Activated naive CD4-positive, alpha-beta T cell treated with anti-CD3 and anti-CD28 coated beads, Interleukin-2, amount 50 U/mL, for 16 hours (primary cell): ENCODE results near the gene PAX3.

Source experiments
- DNase-seq: peaks from one replicate; pipeline ENCODE4 v3.0.0-alpha.2; 2020

PAX3 gene

GRCh38 chr2:222264791-222265320, 33.9 kb downstream of the PAX3 start:
- DNase-seq = no peak

- DNase-seq = no peak
Measured at GRCh38 chr2:222261504-222261903, 37.3 kb downstream of the PAX3 start.

GRCh38 chr2:222257645-222258044, 41.2 kb downstream of the PAX3 start:
- no peak for DNase-seq

GRCh38 chr2:222256250-222256649, 42.5 kb downstream of the PAX3 start:
- DNase-seq = no peak

- DNase-seq = no peak
Measured at GRCh38 chr2:222255090-222255489, 43.7 kb downstream of the PAX3 start.

GRCh38 chr2:222250313-222250712, 48.5 kb downstream of the PAX3 start:
- no peak for DNase-seq

- no peak for DNase-seq
Measured at GRCh38 chr2:222249444-222249843, 49.4 kb downstream of the PAX3 start.

GRCh38 chr2:222248818-222249217, 50.0 kb downstream of the PAX3 start:
- DNase-seq = no peak

- no peak for DNase-seq
Measured at GRCh38 chr2:222248256-222248655, 50.5 kb downstream of the PAX3 start.

GRCh38 chr2:222242532-222242931, 56.3 kb downstream of the PAX3 start:
- DNase-seq = no peak

- no peak for DNase-seq
Measured at GRCh38 chr2:222241128-222241870, 57.5 kb downstream of the PAX3 start.

GRCh38 chr2:222240676-222241049, 58.1 kb downstream of the PAX3 start:
- no peak for DNase-seq

- DNase-seq = no peak
Measured at GRCh38 chr2:222239945-222240675, 58.7 kb downstream of the PAX3 start.

- DNase-seq = no peak
Measured at GRCh38 chr2:222239091-222239490, 59.7 kb downstream of the PAX3 start.

GRCh38 chr2:222238072-222238471, 60.7 kb downstream of the PAX3 start:
- DNase-seq = no peak

GRCh38 chr2:222232839-222233238, 66.0 kb downstream of the PAX3 start:
- DNase-seq = no peak

GRCh38 chr2:222232372-222232771, 66.4 kb downstream of the PAX3 start:
- no peak for DNase-seq

- no peak for DNase-seq
Measured at GRCh38 chr2:222228054-222228453, 70.7 kb downstream of the PAX3 start.

- DNase-seq = no peak
Measured at GRCh38 chr2:222218786-222219185, 80.0 kb downstream of the PAX3 start.

- DNase-seq = no peak
Measured at GRCh38 chr2:222217712-222218111, 81.1 kb downstream of the PAX3 start.

- DNase-seq = no peak
Measured at GRCh38 chr2:222214885-222215284, 83.9 kb downstream of the PAX3 start.

- no peak for DNase-seq
Measured at GRCh38 chr2:222213049-222213448, 85.7 kb downstream of the PAX3 start.

GRCh38 chr2:222212571-222212970, 86.2 kb downstream of the PAX3 start:
- no peak for DNase-seq

- no peak for DNase-seq
Measured at GRCh38 chr2:222208010-222208690, 90.6 kb downstream of the PAX3 start.
